Measurements from ENCODE around the gene ACACA.

DNA sequence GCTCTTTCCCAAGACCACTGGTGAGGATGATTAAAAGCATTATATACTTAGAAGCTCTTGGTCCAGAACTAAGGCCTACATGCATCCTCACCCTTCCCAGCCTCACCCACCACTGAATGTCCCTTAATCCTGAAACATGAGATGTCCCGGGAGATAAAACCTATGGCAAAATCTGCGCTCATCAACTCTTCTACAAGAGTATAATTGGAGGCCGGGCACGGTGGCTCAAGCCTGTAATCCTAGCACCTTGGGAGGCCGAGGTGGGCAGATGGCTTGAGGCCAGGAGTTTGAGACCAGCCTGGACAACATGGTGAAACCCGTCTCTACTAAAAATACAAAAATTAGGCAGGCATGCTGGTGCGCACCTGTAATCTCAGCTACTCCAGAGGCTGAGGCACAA lies 13.3 kb downstream of the ACACA start:
- TF ChIP-seq POLR2A (IDR thresholded peaks at IDR 0.05) = no peak
- TF ChIP-seq, protein P1, sequence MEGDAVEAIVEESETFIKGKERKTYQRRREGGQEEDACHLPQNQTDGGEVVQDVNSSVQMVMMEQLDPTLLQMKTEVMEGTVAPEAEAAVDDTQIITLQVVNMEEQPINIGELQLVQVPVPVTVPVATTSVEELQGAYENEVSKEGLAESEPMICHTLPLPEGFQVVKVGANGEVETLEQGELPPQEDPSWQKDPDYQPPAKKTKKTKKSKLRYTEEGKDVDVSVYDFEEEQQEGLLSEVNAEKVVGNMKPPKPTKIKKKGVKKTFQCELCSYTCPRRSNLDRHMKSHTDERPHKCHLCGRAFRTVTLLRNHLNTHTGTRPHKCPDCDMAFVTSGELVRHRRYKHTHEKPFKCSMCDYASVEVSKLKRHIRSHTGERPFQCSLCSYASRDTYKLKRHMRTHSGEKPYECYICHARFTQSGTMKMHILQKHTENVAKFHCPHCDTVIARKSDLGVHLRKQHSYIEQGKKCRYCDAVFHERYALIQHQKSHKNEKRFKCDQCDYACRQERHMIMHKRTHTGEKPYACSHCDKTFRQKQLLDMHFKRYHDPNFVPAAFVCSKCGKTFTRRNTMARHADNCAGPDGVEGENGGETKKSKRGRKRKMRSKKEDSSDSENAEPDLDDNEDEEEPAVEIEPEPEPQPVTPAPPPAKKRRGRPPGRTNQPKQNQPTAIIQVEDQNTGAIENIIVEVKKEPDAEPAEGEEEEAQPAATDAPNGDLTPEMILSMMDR (IDR thresholded peaks at IDR 0.05) = no peak

Data from adrenal gland (tissue), 5 donors.